Neutrophil (primary cell): ENCODE data around the gene DOCK3.
A peak's percentile ranks its signal among the peaks of the same experiment; 100 is the strongest.
"Not testable (repeated sequence)": the region's sequence is repeated elsewhere in the genome, so short reads cannot be mapped to it uniquely, and the experiment has no call there.

ENCODE experiments used
- H3K27ac ChIP-seq: fragments of 200-600 bp; sonication (generic); 2 replicates; pipeline ENCODE4 v1.5.1; 2016; ENCODE audit warnings: mild to moderate bottlenecking, moderate library complexity
- H3K27me3 ChIP-seq: fragments of 200-600 bp; sonication (generic); 2 replicates; pipeline ENCODE4 v1.6.0; 2016; ENCODE audit warnings: mild to moderate bottlenecking
- H3K36me3 ChIP-seq: fragments of 200-600 bp; sonication (generic); 2 replicates; pipeline ENCODE4 v1.5.1; 2017
- H3K4me1 ChIP-seq, 2 experiments: fragments of 200-600 bp in 1 of 2; sonication (generic) in 1 of 2; 1 replicate in 1 of 2; 2 replicates in 1 of 2; pipeline versions ENCODE4 v1.5.1 to v1.6.1; 2013 to 2016; ENCODE audit warnings: low read depth in 1 of 2, low read length in 1 of 2, mild to moderate bottlenecking in 1 of 2, moderate library complexity in 1 of 2; ENCODE audit not compliant: control insufficient read depth in 1 of 2, insufficient read depth in 1 of 2
- H3K4me3 ChIP-seq, 2 experiments: fragments of 200-600 bp in 1 of 2; sonication (generic) in 1 of 2; 1 replicate in 1 of 2; 2 replicates in 1 of 2; pipeline ENCODE4 v1.5.1; 2013 to 2016; ENCODE audit warnings: low read depth in 1 of 2, low read length in 1 of 2, mild to moderate bottlenecking in 1 of 2, moderate library complexity in 1 of 2
- H3K9me3 ChIP-seq: fragments of 200-600 bp; sonication (generic); 2 replicates; pipeline ENCODE4 v1.5.1; 2016
- CTCF ChIP-seq: fragments of 200-600 bp; sonication (generic); IDR thresholded peaks from 2 replicates; pipeline ENCODE4 v1.5.1; 2016; ENCODE audit warnings: antibody characterized with exemption

The DOCK3 gene

DNA sequence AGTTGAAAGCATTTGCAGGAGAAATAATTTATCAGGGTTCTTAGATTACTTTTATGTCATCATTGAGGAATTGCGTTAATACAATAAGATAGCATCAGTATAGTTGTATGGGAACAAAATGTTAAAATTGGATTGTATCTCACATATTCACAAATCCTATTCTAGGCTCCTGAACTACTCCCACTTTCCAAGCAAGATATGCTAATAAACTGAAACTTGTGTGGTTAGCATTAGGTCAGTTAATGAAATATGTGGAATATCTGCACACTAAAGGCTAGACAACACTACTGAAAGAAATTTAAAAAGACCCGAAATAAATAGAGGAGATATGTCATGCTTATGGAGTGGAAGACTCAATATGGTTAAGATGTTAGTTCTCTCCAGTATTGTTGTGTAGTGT lies 272.7 kb downstream of the DOCK3 start:
- Histone ChIP-seq H3K36me3 (no peaks in the 10 kb centered on the region), H3K27ac (no peak overlapping the region), H3K4me3 (no peak overlapping the region), H3K4me1 (no peaks in the 10 kb centered on the region), H3K9me3 (no peaks in the 10 kb centered on the region), H3K27me3 (no peaks in the 10 kb centered on the region)
- no peak for TF ChIP-seq CTCF

DNA sequence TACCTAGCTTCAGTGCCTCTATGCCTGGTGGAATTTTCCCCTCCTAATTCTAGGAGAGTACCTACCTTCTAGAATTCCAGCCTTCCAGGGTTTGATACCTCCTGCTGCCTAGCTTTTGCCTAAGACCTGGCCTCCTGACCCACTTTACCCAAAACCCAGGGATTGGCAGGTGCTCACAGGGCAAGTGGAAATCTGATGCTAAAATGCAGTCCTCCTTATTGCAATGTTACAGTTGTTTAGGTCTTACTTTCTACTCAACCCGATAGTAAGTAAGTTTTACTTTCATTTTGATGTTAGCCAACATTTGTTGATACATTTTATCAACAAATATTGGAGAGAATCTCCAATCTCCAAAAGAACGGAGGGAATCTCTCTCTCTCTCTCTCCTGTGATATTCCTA lies 275.9 kb downstream of the DOCK3 start:
- Histone ChIP-seq H3K9me3 (no peaks in the 10 kb centered on the region), H3K4me3 (no peak overlapping the region), H3K36me3 (no peaks in the 10 kb centered on the region), H3K27me3 (no peaks in the 10 kb centered on the region), H3K4me1 (no peaks in the 10 kb centered on the region), H3K27ac (no peak overlapping the region)
- TF ChIP-seq CTCF, result no peak

GRCh38 chr3:50953825-50954414 lies 279.2 kb downstream of the DOCK3 start:
- no peaks in the 10 kb centered on the region for H3K4me1 ChIP-seq
- H3K4me3 ChIP-seq, result no peak overlapping the region
- no peak overlapping the region for H3K27ac ChIP-seq
- no peak for TF ChIP-seq CTCF
- no peaks in the 10 kb centered on the region for H3K27me3 ChIP-seq
- no peaks in the 10 kb centered on the region for H3K36me3 ChIP-seq
- H3K9me3 ChIP-seq, result no peaks in the 10 kb centered on the region

GRCh38 chr3:50961386-50961785 lies 286.7 kb downstream of the DOCK3 start:
- no peak for TF ChIP-seq CTCF
- no peaks in the 10 kb centered on the region for H3K9me3 ChIP-seq
- H3K36me3 ChIP-seq, result no peaks in the 10 kb centered on the region
- H3K27ac ChIP-seq, result no peak overlapping the region
- H3K4me3 ChIP-seq, result no peak overlapping the region
- no peaks in the 10 kb centered on the region for H3K4me1 ChIP-seq
- no peaks in the 10 kb centered on the region for H3K27me3 ChIP-seq

DNA sequence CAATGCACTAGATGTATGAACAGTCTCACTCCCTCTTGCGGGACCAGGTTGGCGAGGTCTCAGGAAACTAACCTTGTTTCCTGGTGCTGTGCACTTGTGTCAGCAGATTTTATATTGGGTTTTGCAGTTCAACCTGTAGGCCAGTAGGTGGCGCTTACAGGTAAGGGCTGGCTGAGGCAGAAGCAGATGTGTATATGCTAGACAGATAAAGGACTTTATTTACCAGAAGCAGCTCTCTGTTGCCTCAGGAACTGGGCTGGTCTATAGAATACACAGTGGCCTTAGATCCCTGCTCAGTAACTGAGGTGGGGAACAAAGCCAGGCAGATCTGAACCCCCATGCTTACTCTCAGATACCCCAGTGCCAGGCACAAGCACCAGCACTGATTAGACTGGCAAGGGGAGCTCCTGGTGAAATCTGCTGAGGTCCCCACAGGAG lies 296.8 kb downstream of the DOCK3 start:
- Histone ChIP-seq H3K9me3 (no peaks in the 10 kb centered on the region), H3K36me3 (no peaks in the 10 kb centered on the region), H3K4me3 (no peak overlapping the region), H3K27me3 (no peaks in the 10 kb centered on the region), H3K4me1 (no peaks in the 10 kb centered on the region), H3K27ac (no peak overlapping the region)
- peak; percentile 86 for TF ChIP-seq CTCF

DNA sequence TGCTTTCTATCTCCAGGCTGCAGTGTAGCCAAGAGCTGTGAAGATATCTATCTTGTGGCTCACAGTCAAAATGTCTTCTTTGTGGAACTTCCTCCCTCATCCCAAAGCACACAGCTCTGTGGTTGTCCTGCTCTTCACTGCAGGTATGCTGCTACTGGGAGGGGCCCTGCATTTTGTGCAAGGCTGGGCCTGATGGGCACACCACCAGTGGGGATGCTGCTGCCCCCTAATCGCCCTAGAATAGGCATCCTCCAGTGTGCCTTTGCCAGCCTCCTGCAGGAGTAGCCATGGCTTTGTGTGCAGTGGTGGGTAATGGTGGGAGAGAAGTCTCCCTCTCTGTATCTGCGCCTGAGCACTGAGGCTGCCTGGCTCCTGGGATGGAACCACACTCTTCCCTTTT lies 297.3 kb downstream of the DOCK3 start:
- no peaks in the 10 kb centered on the region for H3K36me3 ChIP-seq
- no peak overlapping the region for H3K4me3 ChIP-seq
- TF ChIP-seq CTCF, result no peak
- H3K27ac ChIP-seq, result no peak overlapping the region
- H3K9me3 ChIP-seq, result no peaks in the 10 kb centered on the region
- H3K4me1 ChIP-seq, result no peaks in the 10 kb centered on the region
- no peaks in the 10 kb centered on the region for H3K27me3 ChIP-seq

DNA sequence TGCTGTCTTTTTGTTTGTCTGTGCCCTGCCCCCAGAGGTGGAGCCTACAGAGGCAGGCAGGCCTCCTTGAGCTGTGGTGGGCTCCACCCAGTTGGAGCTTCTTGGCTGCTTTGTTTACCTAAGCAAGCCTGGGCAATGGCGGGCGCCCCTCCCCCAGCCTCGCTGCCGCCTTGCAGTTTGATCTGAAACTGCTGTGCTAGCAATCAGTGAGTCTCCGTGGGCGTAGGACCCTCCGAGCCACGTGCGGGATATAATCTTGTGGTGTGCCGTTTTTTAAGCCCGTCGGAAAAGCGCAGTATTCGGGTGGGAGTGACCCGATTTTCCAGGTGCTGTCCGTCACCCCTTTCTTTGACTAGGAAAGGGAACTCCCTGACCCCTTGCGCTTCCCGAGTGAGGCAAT lies 303.9 kb downstream of the DOCK3 start:
- H3K27me3 ChIP-seq, H3K9me3 ChIP-seq, H3K4me1 ChIP-seq, H3K4me3 ChIP-seq, H3K27ac ChIP-seq, H3K36me3 ChIP-seq: not testable (repeated sequence)
